Epidermal melanocyte (primary cell): ENCODE results near the gene KIF20B.
"Not testable (repeated sequence)": the region's sequence is repeated elsewhere in the genome, so short reads cannot be mapped to it uniquely, and the experiment has no call there.

Experiments used
- DNase-seq: peaks from one replicate; pipeline ENCODE4 v3.0.0; 2011; ENCODE audit warnings: low spot score; ENCODE audit not compliant: insufficient read length

KIF20B gene

DNA sequence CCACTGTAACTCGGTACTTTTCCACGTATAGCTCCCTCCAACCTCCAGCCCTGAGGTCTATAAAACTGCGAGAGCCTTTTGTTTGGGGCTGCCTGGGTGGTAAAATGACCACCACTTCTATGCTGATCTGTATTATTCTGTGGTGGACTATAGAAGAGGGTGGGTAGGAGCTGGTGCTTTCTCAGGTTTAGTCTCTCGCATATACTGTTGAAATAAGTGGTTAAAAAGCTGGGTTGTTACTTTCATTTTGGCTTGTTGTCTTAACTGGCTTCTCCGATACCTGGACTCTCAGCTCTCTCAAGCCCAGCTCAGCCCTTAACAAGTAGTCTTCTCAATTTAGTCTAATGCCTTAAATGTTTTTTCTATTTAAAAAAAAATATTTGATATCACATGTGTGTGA lies 70.3 kb downstream of the KIF20B start:
- DNase-seq = no peak

DNA sequence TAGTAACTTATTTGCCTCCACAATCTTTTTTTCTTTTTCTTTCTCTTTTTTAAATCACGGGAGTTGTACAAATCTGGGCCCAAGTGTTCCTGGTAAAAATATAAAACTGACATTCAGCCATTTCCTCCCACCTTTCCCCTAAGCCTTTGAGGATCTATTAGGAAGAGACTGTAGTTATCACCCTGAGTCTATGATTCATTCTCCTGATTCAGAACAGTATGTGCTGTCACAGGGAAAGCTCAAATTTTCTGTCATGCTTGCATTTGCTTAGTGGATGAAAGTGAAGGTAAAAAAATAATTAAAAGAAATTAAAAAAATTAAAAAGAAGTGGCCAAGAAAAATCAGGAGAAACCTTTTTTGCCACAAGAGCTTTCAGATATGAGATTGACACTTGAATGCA lies 71.7 kb downstream of the KIF20B start:
- no peak for DNase-seq

- no peak for DNase-seq
Observed at GRCh38 chr10:89776665-89777064, 75.3 kb downstream of the KIF20B start.

DNA sequence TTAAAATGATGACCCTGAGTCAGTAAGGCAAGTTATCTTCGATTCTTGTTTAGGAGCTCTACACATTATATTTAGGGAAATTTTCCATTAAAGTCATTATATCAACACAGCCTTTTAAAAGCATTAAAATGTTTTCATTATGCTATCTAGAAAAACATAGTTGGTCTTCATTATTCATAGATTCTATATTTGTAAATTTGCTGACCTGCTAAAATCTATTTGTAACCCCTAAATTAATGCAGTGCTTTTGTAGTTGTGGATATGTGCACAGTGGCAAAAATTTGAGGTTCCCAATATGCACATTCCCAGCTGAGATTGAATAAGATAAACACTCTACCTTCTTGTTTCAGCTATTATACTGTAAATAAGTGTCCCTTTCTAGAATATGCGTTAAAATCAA lies 81.1 kb downstream of the KIF20B start:
- no peak for DNase-seq

- no peak for DNase-seq
Observed at GRCh38 chr10:89783406-89783805, 82.0 kb downstream of the KIF20B start.

- DNase-seq = no peak
Observed at GRCh38 chr10:89785095-89785494, 83.7 kb downstream of the KIF20B start.

DNA sequence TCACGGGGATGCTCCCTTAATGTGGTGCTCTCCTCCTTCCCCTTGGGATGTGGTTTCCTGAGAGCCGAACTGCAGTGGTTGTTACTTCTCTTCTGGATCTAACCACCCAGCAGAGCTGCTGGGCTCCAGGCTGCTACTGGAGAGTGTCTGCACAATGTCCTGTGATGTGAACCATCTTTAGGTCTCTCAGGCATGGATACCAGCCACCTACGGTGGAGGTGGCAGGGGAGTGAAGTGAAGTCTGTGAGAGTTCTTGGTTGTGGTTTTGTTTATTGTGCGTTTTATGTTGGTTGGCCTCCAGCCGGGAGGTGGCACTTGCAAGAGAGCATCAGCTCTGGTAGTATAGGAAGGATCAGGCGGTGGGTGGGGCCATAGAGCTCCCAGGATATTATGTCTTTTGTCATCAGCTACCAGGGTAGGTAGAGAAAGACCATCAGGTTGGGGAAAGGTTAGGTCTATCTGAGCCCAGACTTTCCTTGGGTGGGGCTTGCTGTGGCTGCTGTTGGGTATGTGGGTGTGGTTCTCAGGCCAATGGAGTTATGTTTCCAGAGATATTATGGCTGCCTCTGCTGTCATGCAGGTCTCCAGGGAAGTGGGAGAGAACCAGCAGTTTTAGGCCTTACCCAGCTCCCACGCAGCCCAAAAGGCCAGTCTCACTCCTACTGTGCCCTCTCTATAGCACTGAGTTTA lies 87.9 kb downstream of the KIF20B start:
- DNase-seq = no peak

GRCh38 chr10:89792187-89792586 lies 90.8 kb downstream of the KIF20B start:
- no peak for DNase-seq

DNA sequence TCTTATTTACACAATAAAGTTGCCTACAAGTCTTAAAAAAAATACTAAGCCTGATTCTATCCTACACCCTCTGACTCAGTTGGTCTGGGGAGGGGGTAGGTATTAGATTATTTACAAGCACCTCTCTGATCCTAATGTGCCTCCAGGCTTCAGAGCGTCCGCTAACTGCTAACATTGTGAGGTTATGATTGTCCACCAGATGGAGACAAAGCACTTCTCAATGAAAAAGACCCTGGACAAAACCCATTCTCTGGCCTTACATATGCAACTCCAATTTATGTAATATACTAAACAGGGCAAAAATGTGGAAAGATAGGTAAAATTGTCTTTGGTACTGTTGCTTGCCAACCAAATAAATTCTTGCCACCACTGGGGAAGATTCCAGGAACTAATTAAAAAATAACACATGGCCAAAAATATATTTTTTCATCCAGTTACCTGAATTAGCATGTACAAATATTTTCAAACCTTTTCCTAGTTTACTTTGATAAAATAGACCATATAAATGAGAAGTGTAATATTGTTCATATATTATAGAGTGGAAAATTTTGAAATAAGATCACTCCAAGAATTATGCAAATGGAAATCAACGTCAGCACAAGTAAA lies 92.4 kb downstream of the KIF20B start:
- DNase-seq = peak; percentile 78

- no peak for DNase-seq
Observed at GRCh38 chr10:89795840-89796239, 94.5 kb downstream of the KIF20B start.

GRCh38 chr10:89798092-89798491 lies 96.7 kb downstream of the KIF20B start:
- DNase-seq = no peak

- no peak for DNase-seq
Observed at GRCh38 chr10:89799573-89799972, 98.2 kb downstream of the KIF20B start.

DNA sequence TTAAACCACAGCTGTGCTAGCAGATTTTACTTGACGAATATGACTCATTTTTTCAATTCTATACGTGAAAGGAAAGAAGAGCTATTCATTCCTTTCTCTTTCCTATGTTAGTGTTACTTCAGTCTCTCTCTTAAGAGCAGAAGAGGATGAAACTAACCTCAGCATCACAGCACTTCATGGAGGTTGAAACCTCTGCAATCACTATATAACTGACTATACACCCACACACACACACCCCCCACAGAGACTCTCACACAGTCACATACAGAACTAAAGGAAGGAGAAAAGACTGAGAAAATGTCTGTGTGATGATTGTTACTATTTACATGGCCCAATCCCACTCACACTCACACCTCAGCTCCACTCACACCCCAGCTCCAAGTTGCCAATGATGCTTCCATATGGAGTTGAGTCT lies 104.2 kb downstream of the KIF20B start:
- no peak for DNase-seq

DNA sequence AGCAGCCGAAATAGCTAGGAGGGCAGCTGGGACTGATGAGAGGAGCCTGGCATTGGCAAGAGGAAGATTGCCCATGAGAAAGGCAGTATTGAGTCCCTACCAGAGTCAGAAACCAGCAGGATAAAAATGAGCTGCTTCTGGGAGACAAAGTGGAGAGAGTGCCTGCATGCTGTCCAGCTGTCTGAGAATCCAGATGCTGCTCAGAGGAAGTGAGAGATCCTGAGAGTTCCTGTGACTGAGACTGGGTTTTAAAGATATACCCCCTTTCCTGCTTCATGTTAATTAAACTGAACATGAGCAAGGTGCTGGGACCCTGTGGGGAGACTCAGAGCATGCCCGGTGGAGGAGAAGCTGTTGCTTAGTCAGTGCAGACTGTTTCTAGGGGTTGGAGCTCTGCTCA lies 107.5 kb downstream of the KIF20B start:
- no peak for DNase-seq

- DNase-seq = no peak
Observed at GRCh38 chr10:89809766-89810165, 108.4 kb downstream of the KIF20B start.

DNA sequence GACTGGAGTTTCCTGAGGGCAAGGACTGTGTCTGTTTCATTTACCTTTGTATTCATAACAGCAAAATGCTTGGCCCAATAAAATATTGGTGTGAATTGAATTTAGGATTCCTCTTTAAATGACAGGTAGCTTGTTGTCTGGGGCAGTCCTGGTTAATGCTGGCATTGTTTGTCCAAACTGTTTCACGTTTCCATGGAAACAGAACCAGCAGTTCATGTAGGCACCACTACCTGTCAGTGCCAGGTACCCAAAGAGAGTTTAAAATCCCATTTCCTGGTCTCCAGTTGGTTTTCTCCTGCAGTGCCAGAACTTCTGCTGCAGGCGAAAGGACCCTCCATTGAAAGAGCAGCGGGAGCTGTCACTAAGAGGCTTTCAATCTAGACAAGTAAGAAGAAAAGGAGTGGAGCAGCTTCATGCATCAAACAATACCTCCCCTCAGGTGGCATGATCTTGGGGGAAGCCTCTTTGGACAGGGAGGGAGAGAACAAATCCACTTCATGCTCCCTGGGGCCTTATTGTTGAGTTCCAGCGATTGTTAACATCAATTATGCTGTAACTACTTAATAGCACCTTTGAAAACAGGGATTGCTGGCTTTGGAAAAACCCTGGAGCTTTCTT lies 109.6 kb downstream of the KIF20B start:
- no peak for DNase-seq

- DNase-seq = no peak
Observed at GRCh38 chr10:89813546-89813945, 112.2 kb downstream of the KIF20B start.

DNA sequence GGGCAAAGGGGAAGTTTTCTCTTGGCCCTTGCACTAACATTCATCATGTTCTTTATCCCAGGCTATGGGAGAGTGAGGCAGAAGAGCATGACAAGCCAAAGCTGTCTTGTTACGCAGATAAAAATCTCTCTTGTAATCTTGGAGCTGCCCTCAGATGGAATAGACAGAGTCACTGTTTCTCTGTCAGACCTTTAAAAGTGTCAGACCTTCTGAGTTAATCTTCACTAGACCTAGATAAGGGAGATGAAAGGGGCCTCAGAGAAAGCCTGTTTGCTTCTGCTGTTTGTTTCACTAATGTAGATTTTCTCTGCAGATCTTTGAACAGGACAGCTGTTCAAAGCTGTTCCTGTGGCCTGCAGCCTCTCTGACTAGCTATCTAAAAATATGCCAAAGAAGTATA lies 112.9 kb downstream of the KIF20B start:
- no peak for DNase-seq

DNA sequence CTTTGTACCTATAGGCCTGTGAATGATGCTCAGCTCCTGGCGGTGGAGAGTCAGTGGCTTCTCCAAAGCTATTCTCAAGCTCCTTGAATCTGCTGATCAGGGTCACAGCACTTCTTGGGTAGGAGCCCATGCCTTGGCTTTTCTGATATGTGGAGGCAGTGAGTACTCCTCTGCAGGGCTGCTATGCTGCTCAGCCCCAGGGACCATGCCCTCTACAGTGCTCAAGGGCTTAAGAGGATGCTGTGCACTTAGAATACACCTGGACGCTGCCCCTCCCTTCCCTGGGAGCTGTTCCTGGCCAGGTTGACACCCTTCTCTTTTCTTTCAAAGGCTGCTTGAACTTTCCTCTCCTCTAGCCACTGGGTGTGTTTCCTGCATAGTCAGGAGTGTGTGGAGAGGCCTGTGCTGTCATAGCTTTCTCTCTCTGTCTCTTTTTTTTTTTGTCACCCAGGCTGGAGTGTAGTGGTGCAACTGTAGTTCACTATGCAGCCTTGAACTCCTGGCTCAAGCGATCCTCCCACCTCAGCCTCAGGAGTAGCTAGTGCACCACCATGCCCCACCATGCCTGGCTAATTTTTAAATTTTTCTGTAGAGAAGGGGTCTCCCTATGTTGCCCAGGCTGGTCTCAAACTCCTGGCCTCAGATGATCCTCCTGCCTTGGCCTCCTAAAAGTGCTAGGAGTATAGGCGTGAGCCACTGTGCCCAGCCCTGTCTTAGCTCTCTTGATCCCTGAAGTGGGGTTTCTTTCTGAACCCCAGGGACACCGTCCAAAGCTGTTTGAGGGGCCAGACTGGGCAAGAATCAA lies 113.9 kb downstream of the KIF20B start:
- DNase-seq = no peak

- DNase-seq = not testable (repeated sequence)
Observed at GRCh38 chr10:89819008-89819407, 117.6 kb downstream of the KIF20B start.
